Thoracic aorta (tissue), 2 donors: ENCODE measurements around the gene FANCI. TPM values are rescaled to one million over a fixed set of nuclear protein-coding genes. Genes with fewer than 3 reads are reported as not detected.

ENCODE experiments used
- ATAC-seq: fragments of 150-250 bp; one replicate; pipeline ENCODE4 v1.8.0; 2017; ENCODE audit warnings: low read depth; ENCODE audit not compliant: insufficient number of reproducible peaks, low FRiP score
- DNase-seq: peaks from one replicate; pipeline ENCODE4 v3.0.0-alpha.2; 2020; ENCODE audit warnings: low spot score
- H3K27ac ChIP-seq, 2 donors: fragments of 200-600 bp; sonication (generic); 1 replicate in 1 of 2; 2 replicates in 1 of 2; pipeline ENCODE4 v1.5.1; 2016; ENCODE audit warnings: mild to moderate bottlenecking in 2 of 2, moderate library complexity in 2 of 2
- H3K27me3 ChIP-seq: fragments of 200-600 bp; sonication (generic); replicated peaks from 2 replicates; pipeline ENCODE4 v1.6.0; 2016; ENCODE audit warnings: mild to moderate bottlenecking; ENCODE audit not compliant: insufficient read depth
- H3K36me3 ChIP-seq: fragments of 200-600 bp; sonication (generic); one replicate; pipeline ENCODE4 v1.5.1; 2016
- H3K4me1 ChIP-seq, 2 donors: fragments of 200-600 bp; sonication (generic); 1 replicate in 1 of 2; 2 replicates in 1 of 2; pipeline versions ENCODE4 v1.5.1 to v1.6.0; 2016; ENCODE audit warnings: low read depth in 2 of 2, mild to moderate bottlenecking in 1 of 2; ENCODE audit not compliant: control insufficient read depth in 1 of 2
- H3K4me3 ChIP-seq: fragments of 200-600 bp; sonication (generic); 2 replicates; pipeline ENCODE4 v1.5.1; 2016; ENCODE audit warnings: mild to moderate bottlenecking
- H3K9me3 ChIP-seq: fragments of 200-600 bp; sonication (generic); 2 replicates; pipeline ENCODE4 v1.5.1; 2016
- total RNA-seq, 2 donors: library from RNA; depleted of rRNA; stranded (reverse); fragments of >200 nt; gene quantifications; one replicate each; pipeline versions ENCODE4 v1.1.0 to v1.2.3, GENCODE V29; 2016
- TF ChIP-seq, protein P1 (sequence below): fragments of 200-600 bp; sonication (generic); IDR thresholded peaks from one replicate; pipeline ENCODE4 v1.5.1; 2019; ENCODE audit warnings: antibody characterized with exemption

Gene FANCI
- total RNA-seq, 2 donors from 2014 or later = 3.0 to 16.2 TPM

DNA sequence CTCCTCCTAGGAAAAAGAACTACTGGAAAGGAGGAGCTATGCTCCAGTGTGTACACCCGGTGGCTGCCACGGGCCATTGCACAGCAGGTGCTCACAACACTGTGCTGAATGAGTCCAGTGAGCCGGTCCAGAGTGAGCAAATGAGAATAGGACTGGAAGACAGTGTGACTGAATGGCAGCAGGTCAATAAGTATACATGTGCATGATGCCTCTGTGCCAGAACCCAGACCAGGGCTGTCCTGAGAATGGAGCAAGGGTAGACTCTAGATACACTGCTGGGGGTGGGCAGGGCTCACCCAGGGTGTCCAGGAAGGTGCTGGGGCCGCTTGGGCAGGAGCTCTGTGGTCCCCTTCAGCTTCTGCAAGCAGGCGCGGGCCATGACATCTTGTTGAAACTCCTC lies 82.5 kb downstream of the FANCI start:
- Histone ChIP-seq H3K36me3 (peaks cover 91% of the 10 kb centered on the region), H3K4me1 (peaks cover 4 to 27% of the 10 kb centered on the region in 2 donors), H3K4me3 (no peak overlapping the region), H3K27ac (no peak overlapping the region), H3K9me3 (no peaks in the 10 kb centered on the region), H3K27me3 (no peaks in the 10 kb centered on the region)
- DNase-seq = no peak
- no peak for ATAC-seq
- TF ChIP-seq, protein P1, sequence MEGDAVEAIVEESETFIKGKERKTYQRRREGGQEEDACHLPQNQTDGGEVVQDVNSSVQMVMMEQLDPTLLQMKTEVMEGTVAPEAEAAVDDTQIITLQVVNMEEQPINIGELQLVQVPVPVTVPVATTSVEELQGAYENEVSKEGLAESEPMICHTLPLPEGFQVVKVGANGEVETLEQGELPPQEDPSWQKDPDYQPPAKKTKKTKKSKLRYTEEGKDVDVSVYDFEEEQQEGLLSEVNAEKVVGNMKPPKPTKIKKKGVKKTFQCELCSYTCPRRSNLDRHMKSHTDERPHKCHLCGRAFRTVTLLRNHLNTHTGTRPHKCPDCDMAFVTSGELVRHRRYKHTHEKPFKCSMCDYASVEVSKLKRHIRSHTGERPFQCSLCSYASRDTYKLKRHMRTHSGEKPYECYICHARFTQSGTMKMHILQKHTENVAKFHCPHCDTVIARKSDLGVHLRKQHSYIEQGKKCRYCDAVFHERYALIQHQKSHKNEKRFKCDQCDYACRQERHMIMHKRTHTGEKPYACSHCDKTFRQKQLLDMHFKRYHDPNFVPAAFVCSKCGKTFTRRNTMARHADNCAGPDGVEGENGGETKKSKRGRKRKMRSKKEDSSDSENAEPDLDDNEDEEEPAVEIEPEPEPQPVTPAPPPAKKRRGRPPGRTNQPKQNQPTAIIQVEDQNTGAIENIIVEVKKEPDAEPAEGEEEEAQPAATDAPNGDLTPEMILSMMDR = no peak

DNA sequence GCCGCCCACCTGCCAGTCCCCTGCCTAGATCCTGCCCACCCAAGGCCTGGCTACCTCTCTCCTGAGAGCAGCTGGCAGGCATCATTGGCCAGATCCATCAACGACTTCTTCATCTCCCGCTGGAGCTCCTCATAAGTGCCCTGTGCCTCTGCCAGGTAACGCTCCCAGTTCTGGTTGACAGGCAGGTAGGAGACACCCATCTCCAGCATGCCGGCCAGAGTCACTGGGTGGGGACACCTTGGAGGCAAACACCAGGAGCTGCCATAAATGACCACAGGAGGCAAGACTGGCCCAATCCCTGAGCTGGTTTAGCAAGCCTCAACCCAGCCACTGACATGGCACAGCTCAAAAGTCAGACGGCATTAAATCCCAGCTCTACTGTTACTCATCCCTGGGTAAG lies 83.3 kb downstream of the FANCI start:
- TF ChIP-seq, protein P1 = no peak
- no peaks in the 10 kb centered on the region for H3K27me3 ChIP-seq
- H3K9me3 ChIP-seq = no peaks in the 10 kb centered on the region
- H3K4me3 ChIP-seq = no peak overlapping the region
- DNase-seq (no peak), ATAC-seq (no peak)
- H3K27ac ChIP-seq = no peak overlapping the region
- peaks cover 88% of the 10 kb centered on the region for H3K36me3 ChIP-seq
- H3K4me1 ChIP-seq = peaks cover 9 to 35% of the 10 kb centered on the region in 2 donors

DNA sequence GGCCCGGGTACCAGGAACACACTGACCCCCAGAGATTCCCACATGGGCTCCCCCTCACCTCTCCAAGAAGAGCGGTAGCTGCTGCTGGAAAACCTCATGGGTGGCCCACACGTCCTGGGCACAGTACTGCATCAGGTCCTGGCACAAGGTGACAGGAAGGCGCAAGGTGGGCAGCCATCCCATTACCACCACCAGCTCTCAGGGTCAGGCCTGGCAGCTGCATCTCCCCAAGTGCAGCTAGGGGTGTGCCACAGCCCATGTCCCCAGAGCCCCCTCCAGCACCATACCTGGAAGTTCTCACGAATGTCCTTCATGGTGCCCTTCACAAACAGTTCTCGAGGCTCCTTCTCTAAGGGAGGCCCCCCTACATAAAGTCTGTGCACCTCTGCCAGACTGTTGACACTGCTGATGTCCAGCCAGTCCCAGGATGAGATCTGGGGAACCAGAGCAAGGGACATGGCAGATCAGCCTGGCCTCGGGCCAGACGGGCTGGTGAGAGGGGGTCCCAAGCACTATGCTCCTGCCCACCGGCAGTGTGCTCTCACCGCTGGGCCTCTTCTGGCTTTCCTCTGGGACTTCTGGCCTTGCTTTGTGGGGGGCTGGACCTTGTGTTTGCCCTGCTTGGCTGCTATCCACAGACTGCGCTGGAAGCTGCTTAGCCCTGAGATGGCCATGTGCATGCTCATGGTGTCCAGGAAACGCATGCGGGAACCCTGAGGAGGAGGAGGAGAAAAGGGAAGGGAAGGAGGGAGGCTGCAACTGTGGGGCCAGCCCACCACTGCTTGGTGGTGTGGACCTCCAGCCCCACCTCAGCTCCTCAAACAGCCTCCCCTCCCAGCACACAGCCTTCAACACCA lies 84.8 kb downstream of the FANCI start:
- ATAC-seq (no peak), DNase-seq (no peak)
- peaks cover 23 to 50% of the 10 kb centered on the region in 2 donors for H3K4me1 ChIP-seq
- H3K4me3 ChIP-seq = no peak overlapping the region
- TF ChIP-seq, protein P1 = no peak
- H3K9me3 ChIP-seq = no peaks in the 10 kb centered on the region
- peaks cover 73% of the 10 kb centered on the region for H3K36me3 ChIP-seq
- no peaks in the 10 kb centered on the region for H3K27me3 ChIP-seq
- H3K27ac ChIP-seq = no peak overlapping the region

DNA sequence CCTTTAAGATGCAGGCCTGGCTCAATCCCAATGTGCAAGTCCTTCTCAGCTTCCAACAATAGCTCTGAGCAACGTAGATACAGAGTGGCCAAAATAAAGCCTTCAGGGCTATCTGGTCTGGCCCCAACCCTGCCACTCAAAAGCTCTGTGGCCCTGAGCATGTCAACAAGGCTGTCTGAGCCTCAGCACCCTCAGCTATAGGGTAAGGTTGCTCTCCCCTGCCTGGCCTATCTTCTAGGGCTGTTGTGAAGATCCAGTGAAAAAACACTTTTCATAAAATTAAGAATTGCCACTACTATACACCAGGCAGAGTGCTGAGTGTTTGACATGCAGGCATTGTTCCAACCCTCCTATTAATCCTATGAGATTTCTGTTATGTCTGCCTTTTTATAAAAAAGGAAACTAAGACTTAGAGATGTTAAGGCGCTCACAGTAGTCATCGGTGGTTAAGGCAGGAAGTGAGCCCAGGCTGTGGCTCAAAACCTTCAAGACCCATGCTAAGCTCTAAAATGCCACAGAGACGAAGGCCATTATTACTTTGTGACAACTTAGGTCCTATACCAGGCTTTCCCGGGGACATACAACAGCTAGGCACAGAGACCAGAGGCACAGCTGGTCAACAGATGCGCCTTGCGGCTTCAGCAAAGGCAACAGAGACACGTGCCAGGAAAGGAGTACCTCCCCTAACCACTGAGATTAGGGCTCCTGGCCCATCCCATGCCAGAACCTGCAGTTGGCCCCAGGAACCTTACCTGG lies 85.7 kb downstream of the FANCI start:
- DNase-seq = no peak
- no peaks in the 10 kb centered on the region for H3K27me3 ChIP-seq
- TF ChIP-seq, protein P1 = no peak
- peaks cover 26 to 53% of the 10 kb centered on the region in 2 donors for H3K4me1 ChIP-seq
- no peak overlapping the region for H3K4me3 ChIP-seq
- H3K27ac ChIP-seq = no peak overlapping the region
- no peaks in the 10 kb centered on the region for H3K9me3 ChIP-seq
- no peak for ATAC-seq
- peaks cover 64% of the 10 kb centered on the region for H3K36me3 ChIP-seq

DNA sequence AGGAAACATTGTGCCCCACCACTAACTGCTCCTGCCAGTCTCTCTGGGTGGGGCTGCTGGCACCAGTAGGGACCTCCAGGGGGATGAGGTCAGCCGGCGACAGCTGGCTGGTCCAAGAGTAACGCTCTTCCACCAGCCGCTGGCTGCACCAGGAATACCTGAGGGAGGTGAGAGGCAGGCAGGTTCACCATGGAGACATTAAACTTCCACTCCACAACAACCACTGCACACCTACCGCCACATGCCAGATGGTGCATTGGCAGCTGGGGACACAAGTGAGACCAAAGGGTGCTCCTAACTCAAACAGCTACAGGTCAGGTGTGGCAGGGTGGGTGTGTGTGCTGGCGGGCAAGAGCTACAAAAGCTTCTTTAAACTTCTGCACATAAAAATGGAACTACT lies 86.3 kb downstream of the FANCI start:
- H3K36me3 ChIP-seq = peaks cover 60% of the 10 kb centered on the region
- no peak overlapping the region for H3K4me3 ChIP-seq
- H3K9me3 ChIP-seq = no peaks in the 10 kb centered on the region
- peaks cover 26 to 54% of the 10 kb centered on the region in 2 donors for H3K4me1 ChIP-seq
- no peak for ATAC-seq
- TF ChIP-seq, protein P1 = no peak
- no peak overlapping the region for H3K27ac ChIP-seq
- no peaks in the 10 kb centered on the region for H3K27me3 ChIP-seq
- DNase-seq = no peak
